ENCODE measurements around the gene COL4A3.
"Not testable (repeated sequence)": the region's sequence is repeated elsewhere in the genome, so short reads cannot be mapped to it uniquely, and the experiment has no call there.

The COL4A3 gene

GRCh38 chr2:227206406-227206805 lies 42.0 kb downstream of the COL4A3 start:
- DNase-seq (ENCODE audit: low read depth), result no peak

- DNase-seq (ENCODE audit: low read depth), result no peak
Observed at GRCh38 chr2:227207573-227207972, 43.1 kb downstream of the COL4A3 start.

GRCh38 chr2:227214622-227215041 lies 50.2 kb downstream of the COL4A3 start:
- peak; percentile 73 for DNase-seq (ENCODE audit: low read depth)

- DNase-seq (ENCODE audit: low read depth), result peak; percentile 17
Observed at GRCh38 chr2:227219312-227220105, 55.1 kb downstream of the COL4A3 start.

GRCh38 chr2:227221120-227221519 lies 56.7 kb downstream of the COL4A3 start:
- no peak for DNase-seq (ENCODE audit: low read depth)

- DNase-seq (ENCODE audit: low read depth), result peak; percentile 31
Observed at GRCh38 chr2:227222292-227222691, 57.9 kb downstream of the COL4A3 start.

GRCh38 chr2:227225641-227226040 lies 61.2 kb downstream of the COL4A3 start:
- not testable (repeated sequence) for DNase-seq (ENCODE audit: low read depth)

GRCh38 chr2:227228061-227228667 lies 63.7 kb downstream of the COL4A3 start:
- no peak for DNase-seq (ENCODE audit: low read depth)

GRCh38 chr2:227230151-227230550 lies 65.7 kb downstream of the COL4A3 start:
- no peak for DNase-seq (ENCODE audit: low read depth)

GRCh38 chr2:227234429-227234828 lies 70.0 kb downstream of the COL4A3 start:
- DNase-seq (ENCODE audit: low read depth), result no peak

GRCh38 chr2:227237786-227238185 lies 73.4 kb downstream of the COL4A3 start:
- DNase-seq (ENCODE audit: low read depth), result no peak

GRCh38 chr2:227238238-227239237 lies 74.1 kb downstream of the COL4A3 start:
- DNase-seq (ENCODE audit: low read depth), result peak; percentile 67

- DNase-seq (ENCODE audit: low read depth), result peak; percentile 15
Observed at GRCh38 chr2:227241005-227241404, 76.6 kb downstream of the COL4A3 start.

GRCh38 chr2:227248876-227249275 lies 84.5 kb downstream of the COL4A3 start:
- DNase-seq (ENCODE audit: low read depth), result no peak

GRCh38 chr2:227252831-227253230 lies 88.4 kb downstream of the COL4A3 start:
- no peak for DNase-seq (ENCODE audit: low read depth)

GRCh38 chr2:227256605-227257004 lies 92.2 kb downstream of the COL4A3 start:
- DNase-seq (ENCODE audit: low read depth), result no peak

- DNase-seq (ENCODE audit: low read depth), result no peak
Observed at GRCh38 chr2:227257820-227258219, 93.4 kb downstream of the COL4A3 start.

GRCh38 chr2:227260041-227260440 lies 95.6 kb downstream of the COL4A3 start:
- no peak for DNase-seq (ENCODE audit: low read depth)

- peak; percentile 9 for DNase-seq (ENCODE audit: low read depth)
Observed at GRCh38 chr2:227267410-227268115, 103.1 kb downstream of the COL4A3 start.

GRCh38 chr2:227280895-227281294 lies 116.5 kb downstream of the COL4A3 start:
- peak; percentile 17 for DNase-seq (ENCODE audit: low read depth)

- DNase-seq (ENCODE audit: low read depth), result no peak
Observed at GRCh38 chr2:227285741-227286236, 121.4 kb downstream of the COL4A3 start.
